HG03521 (cell line): ENCODE results near the gene TARS1.
"Not testable (repeated sequence)": the region's sequence is repeated elsewhere in the genome, so short reads cannot be mapped to it uniquely, and the experiment has no call there.

Experiments used
- ATAC-seq: cut with Tn5 transposase; IDR thresholded peaks from one replicate; pipeline ENCODE4 v1.9.1; 2021; ENCODE audit warnings: mild to moderate bottlenecking, moderate library complexity; ENCODE audit not compliant: unreplicated experiment

The TARS1 gene

DNA sequence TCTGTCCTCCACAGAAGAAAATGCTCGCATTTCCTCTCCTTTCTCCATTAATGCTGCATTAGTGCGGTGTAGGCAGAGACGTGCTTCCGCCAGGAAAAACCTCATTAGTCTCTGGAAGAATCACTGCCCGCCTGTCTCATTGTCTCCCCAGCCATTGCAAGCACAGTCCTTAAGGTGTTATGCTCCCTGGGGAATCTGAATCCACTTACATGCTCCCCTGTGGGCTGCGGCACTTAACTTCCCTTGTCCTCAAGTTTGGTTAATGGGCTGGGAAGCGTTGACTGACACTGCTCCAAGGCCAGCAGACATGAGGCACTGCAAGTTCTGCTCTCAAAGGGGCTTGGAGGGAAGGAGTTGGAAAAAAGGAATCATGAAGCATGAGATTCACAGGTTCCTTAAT lies 41.6 kb downstream of the TARS1 start:
- ATAC-seq, result no peak

DNA sequence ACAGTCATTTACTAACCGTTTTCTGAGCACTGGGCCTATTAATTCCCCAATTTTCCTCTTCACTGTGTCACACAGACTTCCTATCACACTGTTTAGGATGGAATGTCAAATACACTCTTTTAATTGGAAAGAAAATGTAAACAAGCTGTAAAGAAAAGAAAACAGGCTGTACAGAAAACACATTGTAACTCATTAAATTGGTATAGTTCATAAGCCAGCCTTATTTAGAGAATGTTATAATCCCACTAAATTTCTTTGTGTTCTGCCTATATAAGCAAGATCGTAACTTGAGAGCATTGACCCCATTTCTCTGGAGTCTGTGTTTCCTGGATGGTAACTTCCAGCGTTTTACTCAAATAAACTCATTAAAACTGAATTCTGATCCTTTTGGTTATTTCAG lies 46.5 kb downstream of the TARS1 start:
- no peak for ATAC-seq

DNA sequence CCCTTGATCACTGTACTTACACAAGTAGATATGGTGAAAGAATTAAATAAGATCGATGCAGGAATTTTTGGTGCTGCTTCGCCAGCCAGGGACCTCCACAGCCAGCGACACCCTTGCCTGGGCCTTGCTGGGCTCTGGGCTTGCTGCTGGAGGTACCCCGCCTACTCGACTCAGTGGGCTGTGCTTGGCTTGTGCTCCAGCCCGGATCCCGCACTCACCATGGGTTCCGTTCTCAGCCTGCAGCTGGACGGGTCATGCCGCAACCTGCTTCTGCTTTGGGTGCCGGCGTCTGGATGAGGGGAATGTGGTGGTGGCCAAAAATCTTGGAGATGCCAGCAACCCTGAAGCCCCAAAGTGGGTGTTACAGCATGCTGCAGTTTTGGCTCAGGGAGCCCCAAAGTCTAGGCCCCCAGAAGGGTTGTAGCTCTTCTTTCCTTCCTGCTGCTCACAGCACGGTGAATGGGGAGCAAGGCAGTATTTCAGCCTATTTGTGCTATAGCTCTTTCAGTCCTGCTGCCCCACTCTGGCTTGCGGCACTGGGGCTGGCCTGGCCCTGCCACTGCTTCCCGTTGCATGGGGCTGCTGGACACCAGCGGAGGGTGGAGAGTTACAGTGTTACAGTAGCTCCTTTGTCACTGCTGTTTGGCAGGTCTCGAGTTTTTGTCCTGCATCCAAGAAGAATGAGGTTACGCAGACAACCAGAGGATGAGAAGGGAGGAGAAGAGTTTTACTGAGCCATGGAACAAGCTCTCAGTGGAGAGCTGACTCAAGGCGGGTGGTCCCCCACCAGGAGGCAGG lies 48.0 kb downstream of the TARS1 start:
- ATAC-seq, result no peak

DNA sequence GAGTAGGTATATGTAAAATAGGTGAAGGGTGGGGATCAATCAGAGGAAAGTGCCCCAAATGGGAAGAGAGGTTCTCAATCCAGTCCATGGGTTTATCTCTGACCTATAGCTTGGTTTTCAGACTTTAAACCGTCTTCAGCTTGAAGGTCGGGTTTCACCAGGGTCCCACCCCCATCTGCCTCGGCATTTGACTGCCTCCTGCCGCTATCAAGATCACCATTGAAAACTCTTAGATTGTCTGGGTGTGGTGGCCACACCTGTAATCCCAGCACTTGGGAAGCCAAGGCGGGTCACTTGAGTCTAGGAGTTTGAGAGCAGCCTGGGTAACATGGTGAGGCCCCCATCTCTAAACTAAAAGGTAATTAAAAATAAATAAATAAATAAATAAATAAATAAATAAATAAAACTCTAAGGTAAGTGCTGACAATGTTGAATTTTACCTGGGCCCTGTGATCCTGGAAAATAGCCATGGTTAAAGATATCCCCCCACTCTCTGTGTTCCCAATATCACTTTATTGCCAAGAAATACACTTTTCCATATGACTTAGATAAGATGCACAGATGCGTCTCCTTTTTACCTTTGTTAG lies 48.8 kb downstream of the TARS1 start:
- ATAC-seq, result no peak

DNA sequence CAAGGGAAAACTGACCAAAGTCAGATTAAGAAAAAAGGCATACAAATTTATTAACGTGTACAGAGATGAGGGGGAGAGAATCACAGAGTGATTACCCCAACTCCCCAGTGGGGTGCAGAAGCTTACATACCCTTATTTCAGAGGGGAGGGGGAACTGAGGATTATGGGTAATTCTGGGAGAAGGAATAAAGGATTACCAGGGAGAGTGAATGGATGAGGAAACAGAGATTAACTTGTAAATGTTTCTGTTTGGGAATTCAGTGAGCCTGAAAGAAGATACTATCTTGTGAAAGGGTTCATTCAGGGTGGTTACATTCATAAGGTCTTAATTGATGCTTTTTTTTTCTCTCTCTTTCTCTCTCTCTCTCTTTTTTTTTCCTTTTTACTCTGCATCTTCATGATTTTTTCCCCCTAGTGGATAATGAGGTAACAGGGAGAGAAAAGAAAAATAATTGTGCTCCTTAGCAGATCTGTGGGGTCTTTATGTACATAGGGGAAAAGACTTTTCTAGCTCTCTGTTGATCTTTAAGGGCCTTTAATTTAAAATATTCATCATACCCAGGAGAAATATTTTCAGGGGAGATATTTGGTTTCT lies 49.4 kb downstream of the TARS1 start:
- ATAC-seq, result no peak

DNA sequence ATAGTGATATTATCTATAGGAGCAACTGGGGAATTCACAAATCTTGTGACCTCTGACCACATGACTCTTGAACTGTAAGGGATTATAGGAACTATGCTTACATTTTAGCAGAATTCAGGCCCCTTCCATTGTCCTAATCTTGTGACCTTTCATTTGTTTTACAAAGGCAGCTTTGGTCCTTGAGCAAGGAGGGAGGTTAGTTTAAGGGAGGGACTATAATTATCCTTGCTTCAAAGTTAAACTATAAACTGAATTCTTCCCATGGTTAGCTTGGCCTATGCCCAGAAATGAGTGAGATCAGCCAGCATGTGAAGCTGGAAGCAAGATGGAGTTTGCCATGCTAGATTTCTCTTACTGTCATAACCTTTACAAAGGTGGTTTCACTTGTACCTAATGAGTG lies 51.2 kb downstream of the TARS1 start:
- no peak for ATAC-seq

DNA sequence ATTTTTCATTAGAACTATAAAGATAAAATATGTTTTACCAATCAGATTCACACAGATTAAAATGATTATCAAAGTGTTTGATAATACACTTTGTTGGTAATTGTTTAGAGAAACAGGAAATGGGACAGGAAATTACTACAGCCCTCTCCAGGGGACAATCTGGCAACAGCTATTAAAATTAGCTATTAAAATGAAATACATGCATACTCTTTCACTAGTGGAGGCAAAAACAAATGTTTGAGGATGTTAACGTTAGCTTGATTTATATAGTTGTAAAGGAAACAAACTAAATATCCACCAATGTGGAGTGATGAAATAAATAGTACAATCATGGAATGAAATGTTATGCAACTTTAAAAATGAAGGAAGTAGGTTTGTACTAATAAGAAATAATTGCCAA lies 53.7 kb downstream of the TARS1 start:
- ATAC-seq, result no peak

DNA sequence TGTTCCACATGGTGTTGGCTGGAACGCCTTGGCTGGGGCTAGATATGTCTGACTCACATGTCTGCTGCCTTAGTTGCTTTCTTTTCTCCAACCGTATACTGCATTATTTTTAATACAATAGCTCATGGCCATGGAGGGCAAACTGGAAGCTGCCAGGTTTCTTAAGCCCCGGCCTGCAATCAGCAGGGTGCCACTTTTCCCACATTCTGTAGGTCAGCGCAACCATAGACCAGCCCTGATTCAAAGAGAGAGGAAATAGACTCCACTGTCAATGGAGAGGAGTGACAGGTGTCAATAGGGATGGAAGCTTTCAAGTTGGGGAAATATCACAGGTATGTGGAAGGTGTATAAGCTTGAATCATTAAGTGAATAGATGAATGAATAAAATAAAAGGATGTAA lies 60.5 kb downstream of the TARS1 start:
- ATAC-seq, result no peak

DNA sequence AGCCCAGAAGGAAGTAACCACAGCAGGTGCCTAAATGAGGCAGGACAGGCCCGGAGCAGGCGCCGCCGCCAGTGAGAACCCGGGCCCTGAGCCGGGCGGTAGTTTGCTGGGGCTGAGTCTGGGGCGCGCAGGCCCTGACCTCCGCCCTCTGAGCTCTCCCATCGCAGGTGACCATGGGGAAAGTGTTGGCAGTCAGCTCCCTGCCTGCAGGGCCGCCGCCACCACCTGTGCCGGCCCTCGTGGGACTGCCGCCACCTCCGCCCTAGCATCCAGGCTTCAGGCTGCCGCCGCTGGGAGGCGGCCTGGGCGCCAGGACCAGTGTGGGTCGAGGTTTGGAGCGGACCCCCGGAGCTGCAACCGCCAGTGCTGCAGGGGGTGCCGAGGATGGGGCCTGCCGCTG lies 61.1 kb downstream of the TARS1 start:
- ATAC-seq, result no peak

DNA sequence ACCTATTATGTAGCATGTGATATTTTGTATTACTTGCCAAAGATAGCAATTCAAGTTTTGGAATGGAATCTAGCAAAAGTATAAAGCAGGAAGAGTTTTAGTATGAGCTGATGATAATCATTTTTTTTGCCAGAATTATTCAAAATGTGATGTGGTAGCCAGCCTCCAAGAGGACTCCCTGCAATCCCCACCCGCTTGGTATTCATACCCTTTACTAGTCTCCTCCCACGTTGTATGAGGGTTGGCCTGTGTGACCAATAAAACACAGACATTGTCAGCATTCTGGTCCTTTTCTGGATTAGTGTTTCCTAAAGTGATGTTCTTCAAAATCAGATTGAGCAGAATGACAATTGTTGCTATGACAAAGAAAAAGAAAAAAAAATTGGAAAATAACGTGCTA lies 63.8 kb downstream of the TARS1 start:
- ATAC-seq, result no peak

DNA sequence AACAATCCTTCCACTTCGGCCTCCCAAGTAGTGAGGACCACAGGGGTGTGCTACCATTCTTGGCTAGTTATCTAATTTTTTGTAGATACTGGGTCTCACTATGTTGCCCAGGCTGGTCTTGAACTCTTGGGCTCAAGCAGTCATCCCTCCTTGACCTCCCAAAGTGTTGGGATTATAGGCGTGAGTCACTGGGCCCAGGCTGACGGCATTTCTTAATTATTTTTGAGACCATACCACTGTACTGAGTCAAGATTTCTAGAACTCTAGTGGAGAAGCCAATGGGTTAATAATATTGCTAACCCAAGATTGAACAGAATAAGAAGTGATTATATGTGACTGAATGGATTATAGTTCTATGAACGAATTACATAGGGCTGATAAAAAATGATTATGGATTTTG lies 66.7 kb downstream of the TARS1 start:
- ATAC-seq, result no peak

DNA sequence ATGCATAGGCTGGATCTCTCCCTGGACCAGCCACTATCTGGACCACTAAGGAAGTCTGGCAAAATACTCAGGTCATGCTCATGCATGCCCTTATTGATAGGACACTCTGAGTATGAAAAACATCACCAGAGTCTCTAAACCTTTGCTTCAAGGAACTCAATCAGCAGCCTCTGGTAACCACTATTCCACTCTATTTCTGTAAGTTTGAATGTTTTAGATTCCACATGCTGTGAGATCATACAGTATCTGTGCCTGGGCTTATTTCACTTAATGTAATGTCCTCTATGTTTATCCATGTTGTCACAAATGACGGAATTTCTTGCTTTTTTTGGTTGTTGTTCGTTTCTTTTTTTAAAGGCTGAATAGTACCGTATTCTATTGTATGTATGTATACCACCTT lies 68.3 kb downstream of the TARS1 start:
- ATAC-seq, result no peak

DNA sequence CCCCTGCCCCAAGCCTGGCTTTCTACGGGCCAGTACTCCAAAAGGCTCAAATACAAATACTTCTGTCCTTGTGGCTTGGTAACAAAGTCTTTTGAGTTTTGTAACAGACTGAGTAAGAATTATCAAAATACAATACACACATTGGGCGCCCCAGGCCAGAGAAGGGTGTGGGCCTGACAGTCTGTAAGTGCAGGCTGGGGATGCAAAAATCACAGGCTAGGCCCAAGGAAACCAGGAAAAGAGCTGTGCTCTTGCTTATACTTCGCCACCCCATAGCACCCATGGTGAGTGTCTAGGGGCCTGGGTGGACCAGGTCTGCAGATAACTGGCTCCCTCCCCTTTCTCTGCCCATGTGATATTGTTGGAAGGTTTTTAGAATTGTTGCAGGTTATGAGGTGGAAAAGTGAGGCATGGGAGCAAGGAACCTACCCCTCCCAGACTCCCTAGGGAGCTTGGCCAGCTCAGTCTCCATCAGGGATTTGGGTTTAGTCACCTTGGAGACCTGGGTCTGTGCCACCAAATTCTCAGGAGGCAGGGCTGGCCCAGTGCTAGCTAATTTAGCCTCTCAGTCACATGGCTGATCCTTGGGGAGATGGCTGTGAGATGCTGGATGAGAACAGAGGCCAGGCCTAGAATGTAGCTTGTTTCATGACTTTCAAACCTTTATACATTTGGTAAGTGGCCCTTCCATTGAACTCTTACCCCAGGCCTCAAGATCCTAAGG lies 72.9 kb downstream of the TARS1 start:
- ATAC-seq, result no peak

DNA sequence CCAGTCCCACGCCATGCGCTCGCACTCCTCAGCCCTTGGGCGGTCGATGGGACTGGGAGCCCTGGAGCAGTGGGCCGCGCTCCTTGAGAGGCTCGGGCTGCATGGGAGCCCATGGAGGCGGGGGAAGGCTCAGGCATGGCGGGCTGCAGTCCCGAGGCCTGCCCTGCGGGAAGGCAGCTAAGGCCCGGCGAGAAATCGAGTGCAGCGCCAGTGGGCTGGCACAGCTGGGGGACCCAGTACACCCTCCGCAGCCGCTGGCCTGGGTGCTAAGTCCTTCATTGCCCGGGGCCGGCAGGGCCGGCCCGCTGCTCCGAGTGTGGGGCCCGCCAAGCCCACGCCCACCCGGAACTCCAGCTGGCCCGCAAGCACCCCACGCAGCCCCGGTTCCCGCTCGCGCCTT lies 74.6 kb downstream of the TARS1 start:
- ATAC-seq, result not testable (repeated sequence)

DNA sequence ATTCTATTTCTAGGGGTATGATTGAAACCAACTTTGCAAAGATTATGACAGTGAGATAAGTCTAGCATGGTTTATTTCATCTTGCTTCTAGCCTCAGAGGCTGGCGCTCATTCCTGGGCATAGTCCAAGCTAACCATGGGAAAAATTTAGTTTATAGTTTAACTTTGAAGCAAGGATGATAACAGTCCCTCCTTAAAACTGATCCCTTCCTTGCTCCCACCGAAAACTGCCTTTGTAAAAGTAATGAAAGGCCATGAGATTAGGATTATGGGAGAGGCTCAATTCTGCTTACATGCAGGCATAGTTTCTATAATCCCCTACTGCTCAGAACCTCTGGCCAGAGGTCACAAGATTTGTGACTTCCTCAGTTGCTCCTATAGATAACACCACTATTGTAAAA lies 75.7 kb downstream of the TARS1 start:
- ATAC-seq, result no peak
